Measurements from ENCODE around the gene CD58.

The CD58 gene

GRCh38 chr1:116510361-116510760, 60.5 kb downstream of the CD58 start:
- DNase-seq (ENCODE audit: low read depth in 2 of 2), result no peak

DNA sequence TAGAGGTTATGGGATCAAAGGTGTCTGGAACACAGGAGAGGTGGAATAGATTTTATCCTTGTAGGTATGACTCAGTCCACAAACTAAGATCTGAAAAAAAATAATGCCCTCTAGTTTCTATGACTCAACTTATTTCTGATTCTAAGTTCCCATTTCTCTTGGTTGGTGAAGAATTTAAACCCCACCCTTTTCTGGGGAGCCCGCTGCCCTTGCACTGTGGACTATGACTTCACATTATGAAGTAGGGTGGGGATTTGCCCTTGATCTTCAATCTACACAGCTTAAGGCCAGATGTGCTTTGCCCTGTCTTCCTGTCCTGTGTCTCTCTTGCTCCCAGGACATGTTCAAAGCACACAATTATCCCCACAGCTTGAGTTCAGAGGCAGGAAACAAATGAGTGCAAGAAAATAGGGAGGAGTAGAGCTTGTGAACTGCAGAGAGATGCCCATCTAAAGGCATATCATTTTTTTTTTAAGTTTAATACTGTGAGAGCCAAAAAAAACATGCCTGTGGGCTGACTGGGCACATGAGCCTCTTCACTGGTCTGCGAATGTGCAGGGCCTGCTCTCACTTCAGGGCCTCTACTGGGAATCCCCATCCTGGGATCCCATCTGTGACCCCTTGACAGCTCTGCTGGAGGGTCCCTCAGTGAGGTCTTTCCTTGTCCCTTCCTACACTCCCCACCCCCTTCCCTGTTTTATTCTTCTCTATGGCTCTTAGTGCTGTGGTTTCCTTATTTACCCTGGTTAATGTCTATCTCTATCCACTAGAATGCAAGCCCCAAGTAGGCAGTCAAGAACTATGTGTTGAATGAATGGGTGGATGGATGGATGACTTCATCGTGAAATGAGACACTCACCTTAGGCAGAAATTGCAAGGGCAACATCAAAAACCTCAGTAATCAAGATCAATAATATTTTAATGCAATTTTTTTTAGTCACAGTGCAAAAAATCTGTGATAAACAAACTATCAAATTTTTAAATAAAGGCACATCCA, 61.5 kb downstream of the CD58 start:
- DNase-seq (ENCODE audit: low read depth in 2 of 2), result peak; percentile 33 to 41

GRCh38 chr1:116508085-116508983, 62.5 kb downstream of the CD58 start:
- no peak for DNase-seq (ENCODE audit: low read depth in 2 of 2)

DNA sequence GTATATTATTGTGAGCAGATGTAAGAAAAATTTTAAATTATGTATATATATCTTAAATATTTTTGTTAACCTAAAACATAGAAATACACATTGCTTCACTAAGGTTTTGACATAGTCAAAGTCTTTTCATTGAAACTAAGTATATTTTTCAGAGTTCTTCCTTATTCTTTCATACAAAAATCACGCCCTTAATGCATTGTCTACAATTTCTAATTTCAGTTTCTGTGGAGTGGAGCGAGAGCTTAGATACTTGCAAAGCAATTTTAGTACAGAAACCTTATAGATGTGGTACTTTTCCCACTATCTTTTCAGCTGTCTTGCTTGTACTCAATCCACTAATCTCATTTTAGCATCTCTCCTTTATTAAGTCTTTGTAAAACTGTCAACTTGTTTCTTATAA, 63.2 kb downstream of the CD58 start:
- no peak for DNase-seq (ENCODE audit: low read depth in 2 of 2)

DNA sequence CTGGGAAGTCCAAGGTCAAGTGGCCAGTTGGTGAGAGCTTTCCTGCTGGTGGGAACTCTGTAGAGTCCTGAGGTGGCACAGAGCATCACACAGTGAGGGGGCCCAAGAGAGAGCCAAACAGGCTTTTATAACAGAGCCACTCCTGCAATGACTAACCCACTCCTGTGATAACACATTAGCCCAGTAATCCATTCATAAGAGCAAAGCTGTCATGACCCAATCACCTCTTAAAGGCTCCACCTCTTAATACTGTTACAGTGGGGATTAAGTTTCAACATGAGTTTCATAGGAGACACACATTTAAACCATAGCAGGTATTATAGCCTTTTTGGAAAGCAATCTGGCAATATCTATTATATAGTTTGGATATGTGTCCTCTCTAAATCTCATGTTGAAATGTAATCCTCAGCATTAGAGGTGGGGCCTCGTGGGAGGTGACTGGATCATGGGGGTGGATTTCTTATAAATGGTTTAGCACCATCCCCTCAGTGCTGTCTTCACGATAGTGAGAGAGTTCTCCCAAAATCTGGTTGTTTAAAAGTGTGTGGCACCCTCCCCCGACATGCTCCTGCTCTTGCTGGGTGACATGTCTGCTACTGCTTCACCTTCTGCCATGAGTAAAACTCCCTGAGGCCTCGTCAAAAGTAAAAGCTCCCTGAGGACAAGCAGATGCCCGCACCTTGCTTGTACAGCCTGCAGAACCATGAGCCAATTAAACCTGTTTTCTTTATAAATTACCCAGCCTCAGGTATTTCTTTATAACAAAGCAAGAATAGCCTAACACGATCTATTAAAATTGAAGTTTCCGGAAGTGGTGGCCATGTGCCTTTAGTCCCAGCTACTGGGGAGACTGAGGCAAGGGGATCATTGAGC, 64.5 kb downstream of the CD58 start:
- no peak for DNase-seq (ENCODE audit: low read depth in 2 of 2)

DNA sequence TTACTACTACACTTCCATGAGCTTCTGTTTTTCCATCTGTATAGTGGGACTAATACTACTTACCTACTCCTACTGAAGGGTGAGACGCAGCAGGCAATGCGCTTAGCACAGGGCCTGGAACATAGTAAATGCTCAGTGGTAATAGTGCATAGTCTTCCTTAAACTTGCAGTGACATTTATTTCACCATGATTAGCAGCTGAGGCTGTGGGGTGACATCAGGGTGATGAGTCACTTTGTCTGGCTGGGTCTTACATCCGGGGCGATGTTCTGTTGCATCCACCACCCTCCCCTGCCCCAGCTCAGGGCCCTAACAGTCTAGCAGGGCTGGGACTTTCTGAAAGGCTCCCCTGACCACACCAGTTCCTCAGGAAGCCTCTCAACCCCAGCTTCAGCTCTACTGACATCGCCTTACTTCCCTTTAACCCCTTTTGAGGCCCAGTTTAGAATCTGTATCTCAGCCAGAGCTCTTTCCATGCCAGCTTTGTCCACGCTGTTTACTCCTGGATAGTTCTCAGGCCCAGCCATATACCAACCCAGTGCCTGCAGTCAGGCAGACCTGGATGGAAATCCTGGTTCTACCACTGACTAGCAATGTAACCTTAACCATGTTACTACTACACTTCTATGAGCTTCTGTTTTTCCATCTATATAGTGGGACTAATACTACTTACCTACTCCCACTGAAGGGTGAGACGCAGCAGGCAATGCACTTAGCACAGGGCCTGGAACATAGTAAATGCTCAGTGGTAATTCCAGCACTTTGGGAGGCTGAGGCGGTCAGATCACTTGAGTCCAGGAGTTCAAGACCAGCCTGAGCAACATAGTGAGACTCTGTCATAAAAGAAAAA, 66.3 kb downstream of the CD58 start:
- peak; percentile 82 to 83 for DNase-seq (ENCODE audit: low read depth in 2 of 2)

DNA sequence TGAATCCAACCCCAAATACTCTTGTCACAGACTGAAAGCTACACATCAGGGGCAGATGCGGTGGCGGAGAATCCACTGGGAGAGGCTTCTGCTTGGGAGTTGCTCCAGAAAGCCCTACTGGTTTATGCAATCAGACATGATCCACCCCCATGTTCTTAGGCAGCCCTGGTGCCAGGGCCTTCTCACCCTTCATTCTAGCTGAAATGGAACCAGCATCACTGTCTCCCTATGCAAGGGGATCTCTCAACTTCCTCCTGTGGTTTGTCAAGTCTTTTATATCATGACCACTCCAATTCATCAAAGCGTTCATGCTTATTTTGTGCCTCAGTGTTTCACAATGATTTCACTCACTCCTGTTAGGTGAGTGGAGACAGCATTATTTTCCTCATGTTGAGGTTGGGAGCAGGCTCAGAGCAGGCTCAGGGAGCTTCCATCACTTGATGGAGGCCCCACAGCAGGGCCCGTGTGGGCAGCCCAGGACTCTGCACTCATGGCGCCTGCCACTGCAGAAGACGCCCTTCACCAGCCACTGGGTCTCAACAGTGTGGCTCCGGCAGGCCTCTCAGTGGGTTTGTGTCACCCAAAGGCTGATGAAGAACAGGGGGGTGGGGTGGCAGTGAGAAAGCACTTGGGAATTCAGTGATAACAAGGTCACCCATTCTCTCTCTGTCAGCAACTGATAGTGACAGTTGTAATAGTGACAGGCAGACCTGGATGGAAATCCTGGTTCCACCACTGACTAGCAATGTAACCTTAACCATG, 67.1 kb downstream of the CD58 start:
- DNase-seq (ENCODE audit: low read depth in 2 of 2), result peak in 1 of 2 donors; percentile 12

GRCh38 chr1:116502671-116503314, 68.0 kb downstream of the CD58 start:
- DNase-seq (ENCODE audit: low read depth in 2 of 2), result no peak

GRCh38 chr1:116501870-116502244, 69.0 kb downstream of the CD58 start:
- no peak for DNase-seq (ENCODE audit: low read depth in 2 of 2)

DNA sequence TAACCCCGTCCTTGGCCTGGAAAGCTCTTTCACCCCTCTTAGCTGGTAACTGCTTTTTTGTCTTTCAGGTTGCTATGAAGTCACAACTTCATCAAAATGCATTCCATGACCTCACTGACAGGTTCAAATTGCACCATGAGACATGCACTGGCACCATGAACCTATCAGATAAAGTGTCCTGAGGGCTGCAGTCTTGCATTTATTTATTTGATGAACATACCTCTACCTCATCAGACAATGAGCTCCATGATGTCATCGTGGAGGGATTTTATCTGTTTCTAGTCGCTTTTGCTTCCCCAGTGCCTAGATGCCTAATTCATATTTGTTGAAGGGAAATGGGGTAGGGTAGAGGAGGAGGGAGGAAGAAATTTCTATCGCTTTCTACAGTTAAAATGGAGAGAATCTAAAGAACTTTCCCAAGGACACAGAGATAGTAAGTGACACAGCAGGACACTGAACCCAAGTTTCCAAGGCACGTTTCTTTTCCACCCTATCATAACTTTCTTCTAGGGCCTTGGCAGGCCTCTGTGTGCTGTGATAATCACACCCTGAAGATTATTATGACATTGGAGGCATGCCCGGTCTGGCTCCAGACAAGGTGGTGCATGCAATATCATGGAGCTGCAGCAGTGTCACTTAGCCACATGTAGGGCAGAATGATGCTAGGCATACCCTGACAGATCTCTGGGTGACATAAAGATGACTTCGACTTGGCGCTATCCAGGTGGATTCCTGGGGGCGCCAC, 69.5 kb downstream of the CD58 start:
- DNase-seq (ENCODE audit: low read depth in 2 of 2), result no peak

DNA sequence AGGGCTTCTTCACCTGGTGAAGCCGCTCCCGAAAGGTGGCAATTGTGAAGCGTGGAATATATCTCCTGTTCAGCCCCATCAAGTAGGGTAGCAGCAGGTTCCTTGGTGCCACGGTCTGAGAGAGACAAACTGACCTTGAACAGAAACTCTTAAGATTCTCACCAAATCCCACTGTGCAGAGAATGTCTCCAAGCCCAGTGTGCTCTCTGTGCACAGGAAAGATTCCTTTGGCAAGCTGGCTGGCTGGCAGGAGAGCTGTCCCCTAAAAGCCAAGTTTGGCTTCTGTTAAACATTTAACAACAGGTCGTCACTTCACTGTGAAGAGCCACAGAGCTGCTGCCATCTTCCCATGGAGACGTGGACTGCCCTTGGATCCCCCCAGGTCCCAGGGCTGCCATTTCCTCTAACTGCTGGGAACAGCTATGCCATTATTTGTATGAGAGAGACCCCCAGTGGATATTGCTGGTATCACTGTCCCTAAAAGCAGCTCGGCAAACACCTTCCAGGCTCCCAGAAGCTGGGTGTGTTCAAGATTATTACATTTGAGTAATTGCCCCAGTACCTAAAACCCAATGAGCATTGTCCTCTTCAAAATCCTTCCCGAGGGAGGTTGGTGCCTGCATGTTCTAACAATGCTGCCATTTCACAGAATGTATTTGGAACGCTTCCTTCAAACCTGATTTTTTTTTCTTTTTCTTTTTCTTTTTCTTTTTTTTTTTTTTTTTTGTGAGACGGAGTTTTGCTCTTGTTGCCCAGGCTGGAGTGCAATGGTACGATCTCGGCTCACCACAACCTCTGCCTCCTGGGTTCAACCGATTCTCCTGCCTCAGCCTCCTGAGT, 71.8 kb downstream of the CD58 start:
- DNase-seq (ENCODE audit: low read depth in 2 of 2), result no peak

DNA sequence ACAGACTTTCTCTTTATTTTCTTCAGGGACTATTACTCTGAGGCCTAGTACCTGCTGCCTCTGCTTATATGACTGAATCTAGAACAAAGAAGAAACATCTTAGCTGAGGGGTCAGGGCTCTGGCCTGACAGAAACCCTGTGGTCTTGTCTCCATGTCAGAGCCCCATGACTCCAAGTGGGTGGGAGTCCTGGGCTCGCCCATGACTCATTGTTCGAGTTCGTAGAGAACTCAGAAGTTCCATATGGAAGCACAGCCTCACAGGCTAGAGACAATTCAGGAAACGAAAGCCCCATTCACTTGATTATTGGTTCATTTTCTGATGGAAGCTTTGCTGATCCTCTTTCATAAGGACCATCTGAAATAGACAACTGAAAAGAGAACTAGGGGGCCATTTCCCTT, 73.2 kb downstream of the CD58 start:
- DNase-seq (ENCODE audit: low read depth in 2 of 2), result no peak

GRCh38 chr1:116496898-116497297, 73.9 kb downstream of the CD58 start:
- no peak for DNase-seq (ENCODE audit: low read depth in 2 of 2)

GRCh38 chr1:116496380-116496779, 74.4 kb downstream of the CD58 start:
- DNase-seq (ENCODE audit: low read depth in 2 of 2), result no peak

DNA sequence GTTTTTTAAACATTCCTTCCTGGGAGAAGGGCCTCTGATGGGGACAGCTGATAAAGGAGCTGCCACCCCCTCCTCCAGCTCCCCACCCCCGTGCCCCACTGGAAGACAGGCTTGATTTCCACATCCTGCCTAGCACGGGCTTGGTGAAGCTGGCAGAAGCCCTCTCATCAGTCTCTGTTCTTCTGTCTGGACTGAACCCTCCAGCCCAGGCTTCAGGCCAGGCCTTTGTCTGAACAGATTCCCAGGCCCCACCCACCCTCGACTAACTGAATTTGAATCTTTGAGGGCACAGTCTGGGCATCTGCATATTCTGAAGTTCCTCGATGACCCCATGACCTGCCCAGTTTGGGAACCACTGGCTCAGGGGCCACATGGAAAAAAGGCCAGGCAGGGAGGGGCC, 75.3 kb downstream of the CD58 start:
- no peak for DNase-seq (ENCODE audit: low read depth in 2 of 2)

- DNase-seq (ENCODE audit: low read depth in 2 of 2), result no peak
Measured at GRCh38 chr1:116494745-116495144, 76.1 kb downstream of the CD58 start.

GRCh38 chr1:116494353-116494692, 76.5 kb downstream of the CD58 start:
- no peak for DNase-seq (ENCODE audit: low read depth in 2 of 2)
